NOMO-1 treated with dmso at 0.1 percent for 144 hours (cell line): ENCODE results near the gene TPP1.
A peak's percentile ranks its signal among the peaks of the same experiment; 100 is the strongest.

Experiments used
- DNase-seq: peaks from one replicate; lab custom pipeline; 2025; ENCODE audit not compliant: unreplicated experiment; lab: John Stamatoyannopoulos, UW

TPP1 gene

DNA sequence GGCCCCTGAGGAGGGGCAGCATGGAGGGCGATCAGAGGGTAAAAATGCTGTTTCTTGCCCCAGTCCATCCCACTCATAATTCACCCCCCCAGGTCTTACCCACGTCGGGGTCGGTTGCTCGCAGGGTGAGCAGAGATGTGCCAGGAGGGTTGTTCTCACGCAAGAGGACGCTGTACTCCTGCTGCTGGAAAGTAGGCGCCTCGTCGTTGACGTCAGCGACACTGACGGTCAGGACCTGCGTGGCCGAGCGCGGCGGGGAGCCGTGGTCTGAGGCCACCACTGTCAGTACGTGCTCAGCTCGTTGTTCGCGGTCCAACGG, 10.3 kb upstream of the TPP1 start:
- no peak for DNase-seq

DNA sequence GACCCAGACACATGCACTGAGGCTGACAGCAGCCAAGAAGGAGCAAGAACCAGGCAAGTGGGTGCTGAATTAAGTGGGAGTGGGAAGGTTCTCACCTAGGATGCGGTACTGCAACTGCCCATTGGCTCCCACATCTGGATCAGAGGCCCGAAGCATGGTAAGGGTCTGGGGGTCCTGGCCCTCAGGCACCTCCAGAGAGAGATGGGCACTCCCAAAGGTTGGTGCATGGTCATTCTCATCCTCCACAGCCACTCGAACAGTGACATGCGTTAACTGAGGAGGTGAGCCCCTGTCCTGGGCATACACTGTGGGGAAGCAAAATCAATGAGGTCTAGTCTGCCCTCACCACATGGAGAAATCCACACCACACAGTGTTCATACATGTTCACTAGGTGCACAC, 9.3 kb upstream of the TPP1 start:
- no peak for DNase-seq

DNA sequence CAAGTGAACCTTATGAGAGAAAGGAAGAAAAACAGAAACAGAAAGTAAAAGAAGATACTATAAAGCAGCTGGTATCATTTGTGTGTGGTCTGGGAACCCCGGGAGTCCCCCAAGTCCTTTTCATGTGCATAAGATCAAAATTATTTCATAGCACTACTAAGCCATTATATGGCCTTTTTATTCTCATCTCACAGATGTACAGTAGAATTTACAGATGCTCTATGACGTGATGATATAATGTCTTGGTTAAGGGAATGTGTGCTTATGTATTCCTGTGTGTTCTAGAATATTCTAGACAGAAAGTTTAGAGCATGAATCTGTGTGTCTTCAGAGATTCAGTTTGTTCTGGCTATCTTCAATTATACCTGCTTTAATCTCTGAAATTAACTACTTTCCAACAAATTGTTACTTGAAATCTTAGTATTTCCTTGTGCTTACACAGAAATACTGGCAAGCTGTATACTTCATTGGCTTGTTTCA, 8.6 kb upstream of the TPP1 start:
- DNase-seq: no peak

DNA sequence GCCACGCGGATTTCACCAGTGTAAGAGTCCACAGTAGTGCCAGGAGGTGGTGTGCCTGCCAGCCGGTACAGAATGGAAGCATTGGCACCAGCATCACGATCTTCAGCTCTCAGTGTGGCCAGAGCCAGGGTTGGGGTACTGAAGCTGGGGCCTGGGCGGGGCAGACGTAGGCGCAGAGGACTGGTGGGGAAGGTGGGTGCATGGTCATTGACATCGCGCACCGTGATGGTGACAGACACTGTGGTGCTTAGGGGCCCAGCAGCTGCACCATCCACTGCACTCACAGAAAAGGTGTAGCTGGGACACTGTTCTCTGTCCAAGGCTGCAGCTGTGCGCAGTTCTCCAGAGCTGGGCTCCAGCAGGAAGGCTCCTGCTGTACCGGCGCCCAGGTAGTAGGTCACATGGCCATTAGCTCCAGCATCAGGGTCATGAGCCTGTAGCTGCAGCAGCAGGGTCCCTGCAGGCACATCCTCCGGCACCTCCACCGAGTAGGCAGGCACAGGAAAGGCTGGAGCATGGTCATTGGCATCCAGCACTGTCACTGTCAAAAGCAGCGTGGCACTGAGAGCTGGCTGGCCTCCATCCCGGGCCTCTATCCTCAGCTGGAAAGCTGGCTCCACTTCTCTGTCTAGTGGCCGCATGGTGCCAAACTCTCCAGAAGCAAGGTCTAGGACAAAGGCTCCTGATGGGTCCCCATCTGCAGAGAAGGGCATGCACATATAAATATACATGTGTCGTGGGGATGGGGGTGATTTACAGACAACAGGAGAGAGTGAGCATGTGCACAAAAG, 7.9 kb upstream of the TPP1 start:
- DNase-seq: no peak

DNA sequence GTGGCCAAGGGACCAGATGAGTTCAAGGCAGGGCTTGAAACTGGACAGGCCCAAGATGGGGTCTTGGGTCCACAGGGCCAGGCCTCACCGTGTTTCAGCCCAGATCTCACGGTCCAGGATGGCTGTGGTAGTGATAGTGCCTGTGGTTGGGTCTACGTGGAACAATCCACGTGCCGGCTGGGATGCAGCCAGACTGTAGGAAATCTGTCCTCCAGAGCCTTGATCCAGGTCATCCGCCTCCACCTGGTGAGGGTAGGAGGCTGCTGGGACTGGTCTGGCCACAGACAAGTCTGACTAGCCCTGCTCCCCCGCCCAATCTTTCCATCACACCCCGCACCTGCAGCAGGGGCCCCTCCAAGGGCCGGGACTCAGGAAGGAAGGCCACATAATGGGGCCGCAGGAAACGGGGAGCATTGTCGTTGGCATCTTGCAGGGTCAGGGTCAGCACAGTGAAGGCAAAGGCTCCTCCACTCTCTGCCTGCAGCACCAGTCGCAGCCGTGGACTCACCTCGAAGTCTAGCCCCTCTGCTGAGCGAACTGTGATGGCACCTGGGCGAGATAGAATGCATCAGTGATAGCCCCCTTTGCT, 6.7 kb upstream of the TPP1 start:
- DNase-seq: no peak

DNA sequence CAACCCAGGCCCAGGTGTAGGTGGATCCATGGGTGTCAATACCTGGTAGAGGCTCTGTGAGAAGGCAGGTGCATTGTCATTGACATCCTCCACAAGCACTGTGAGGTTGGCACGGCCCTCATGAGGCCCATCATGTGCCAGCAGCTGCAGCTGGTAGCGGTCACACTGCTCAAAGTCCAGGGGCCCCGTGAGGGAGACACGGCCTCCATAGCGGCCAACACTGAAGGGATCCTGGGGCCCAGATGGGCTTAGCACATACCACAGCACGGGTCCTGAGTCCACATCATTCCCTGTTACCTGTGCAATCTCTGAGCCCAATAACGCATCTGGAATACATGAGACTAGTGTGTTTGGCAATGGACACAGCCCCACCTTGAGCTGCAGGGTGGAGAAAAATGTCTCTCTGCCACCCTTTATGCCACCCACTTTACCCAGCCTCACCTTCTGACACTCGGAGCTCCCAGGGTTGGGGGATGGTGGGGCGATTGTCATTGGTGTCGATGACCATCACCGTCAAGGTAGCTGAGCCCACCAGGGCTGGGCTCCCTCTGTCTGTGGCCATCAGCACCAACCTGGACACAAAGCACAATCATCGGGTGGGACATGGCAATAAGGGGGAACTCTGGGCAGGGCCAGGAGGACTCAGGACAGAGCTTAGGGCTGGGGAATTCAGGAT, 6.1 kb upstream of the TPP1 start:
- no peak for DNase-seq

DNA sequence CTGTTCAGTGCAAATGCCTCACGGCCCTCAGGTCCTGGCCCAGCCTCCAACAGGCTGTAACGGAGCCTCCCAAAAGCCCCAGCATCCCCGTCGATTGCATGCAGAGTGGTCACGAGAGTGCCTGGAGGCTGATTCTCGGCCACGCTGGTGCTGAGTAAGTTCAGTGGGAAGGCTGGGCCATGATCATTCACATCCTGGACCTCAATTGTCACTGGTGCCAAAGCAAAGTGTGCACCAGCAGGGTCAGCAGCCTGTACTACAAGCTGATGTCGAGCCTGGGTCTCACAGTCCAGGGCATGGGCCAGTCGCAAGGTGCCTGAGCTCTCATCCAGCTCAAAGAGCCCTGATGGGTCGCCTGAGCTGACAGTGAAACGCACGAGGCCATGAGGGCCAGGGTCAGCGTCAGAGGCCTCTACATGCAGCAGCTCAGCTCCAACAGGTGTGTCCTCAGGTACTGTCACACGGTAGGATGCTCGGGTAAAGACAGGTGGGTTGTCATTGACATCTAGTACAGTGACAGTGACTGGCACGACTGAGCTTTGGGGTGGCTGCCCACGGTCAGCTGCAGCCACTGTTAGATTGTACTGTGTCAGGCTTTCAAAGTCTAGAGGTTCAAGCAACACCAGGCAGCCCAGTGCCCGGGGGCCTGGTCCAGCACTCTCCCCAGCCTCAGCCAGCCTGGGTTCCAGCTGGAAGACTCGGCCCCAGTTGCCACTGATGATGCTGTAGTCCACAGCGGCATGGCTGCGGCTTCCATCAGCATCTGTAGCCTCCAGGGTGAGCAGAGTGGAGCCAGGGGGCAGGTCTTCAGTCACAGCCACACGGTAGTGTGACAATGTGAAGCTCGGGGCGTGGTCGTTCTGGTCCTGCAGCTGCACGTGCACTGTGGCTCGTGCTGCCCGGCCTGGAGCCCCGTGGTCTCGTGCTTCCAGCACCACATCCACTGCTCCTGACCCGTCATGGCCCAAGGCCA, 4.5 kb upstream of the TPP1 start:
- no peak for DNase-seq

DNA sequence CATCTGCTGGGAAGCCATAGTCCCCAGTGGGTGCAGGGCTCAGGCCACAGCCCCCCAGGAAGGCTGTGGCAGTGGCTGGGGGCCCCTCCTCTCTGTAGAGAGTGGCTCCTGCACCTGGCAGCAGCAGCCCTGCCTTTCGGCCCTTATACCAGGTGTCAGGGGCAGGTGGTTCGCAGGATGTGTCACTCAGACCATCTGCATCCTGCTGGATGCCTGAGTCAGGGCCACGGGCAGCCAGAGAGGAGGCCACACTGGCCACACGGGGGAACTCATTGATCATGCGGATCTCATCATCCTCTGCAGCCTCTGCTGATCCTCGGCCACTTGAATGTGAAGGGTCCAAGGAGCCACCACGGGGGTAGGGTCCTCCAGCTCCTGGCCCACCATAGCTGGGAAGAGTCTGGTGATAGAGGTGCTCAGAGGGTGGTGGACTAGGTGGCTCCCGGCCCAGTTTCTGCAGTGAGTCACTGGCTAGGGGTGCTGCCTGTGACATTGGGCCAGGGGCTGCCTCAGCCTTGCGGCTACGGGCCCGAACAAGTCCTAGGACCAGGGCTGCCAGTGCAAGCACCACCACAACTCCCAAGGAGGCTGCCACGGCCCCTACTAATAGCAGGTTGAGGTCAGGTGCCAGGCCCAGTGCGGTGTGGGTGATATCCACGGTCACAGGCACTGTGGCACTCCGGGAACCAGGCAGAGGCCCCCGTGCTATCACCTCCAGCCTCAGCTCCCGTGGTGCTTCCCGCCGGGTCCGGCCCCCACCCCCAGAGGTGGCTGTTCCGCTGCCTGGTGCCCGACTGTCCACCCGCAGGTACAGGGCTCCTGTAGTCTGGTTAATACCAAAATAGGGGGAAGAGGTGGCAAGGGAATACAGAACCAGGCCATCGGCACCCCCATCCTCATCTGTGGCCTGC, 3.3 kb upstream of the TPP1 start:
- no peak for DNase-seq

DNA sequence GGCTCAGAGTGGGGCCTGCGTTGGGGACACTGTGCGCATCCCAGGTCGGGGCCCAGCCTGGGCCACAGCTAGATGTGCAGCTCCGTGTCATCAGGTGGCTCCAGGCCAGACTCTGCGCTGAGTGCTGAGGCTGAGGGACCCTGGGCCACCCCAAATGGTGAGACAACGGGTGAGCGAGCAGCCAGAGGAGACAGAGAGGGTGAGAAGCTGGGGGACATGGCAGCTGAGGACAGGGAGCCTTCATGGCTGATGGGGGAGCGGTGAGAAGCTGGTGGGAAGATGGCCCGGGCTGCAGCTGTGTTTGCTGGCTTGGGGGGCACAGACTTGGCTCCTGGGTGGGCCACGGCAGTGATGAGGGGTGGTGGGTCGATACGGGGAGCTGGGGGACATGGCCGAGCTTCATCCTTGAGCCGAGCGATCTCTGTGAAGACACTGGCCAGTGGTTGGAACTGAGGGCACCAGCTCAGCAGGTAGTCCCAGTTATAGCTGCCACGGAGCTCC, 2.5 kb upstream of the TPP1 start:
- no peak for DNase-seq

DNA sequence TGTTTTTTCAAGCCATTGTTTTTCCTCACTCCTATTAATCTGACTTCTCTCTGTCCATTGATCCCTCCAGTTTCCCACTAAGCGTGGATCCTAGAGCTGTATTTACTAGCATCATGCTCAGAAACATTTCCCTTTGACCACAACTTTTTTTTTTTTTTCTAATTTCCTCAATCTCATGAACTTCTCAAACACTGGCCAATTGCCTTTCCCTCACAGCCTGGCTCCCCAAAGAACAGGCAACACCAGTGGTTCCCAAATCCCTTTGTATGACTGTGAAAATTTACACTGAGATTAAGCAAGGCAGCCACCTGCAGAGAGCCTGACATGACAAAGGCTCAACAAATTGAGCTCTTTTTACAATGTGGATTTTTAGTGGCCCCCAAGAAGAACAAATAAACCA, 1.4 kb upstream of the TPP1 start:
- no peak for DNase-seq

DNA sequence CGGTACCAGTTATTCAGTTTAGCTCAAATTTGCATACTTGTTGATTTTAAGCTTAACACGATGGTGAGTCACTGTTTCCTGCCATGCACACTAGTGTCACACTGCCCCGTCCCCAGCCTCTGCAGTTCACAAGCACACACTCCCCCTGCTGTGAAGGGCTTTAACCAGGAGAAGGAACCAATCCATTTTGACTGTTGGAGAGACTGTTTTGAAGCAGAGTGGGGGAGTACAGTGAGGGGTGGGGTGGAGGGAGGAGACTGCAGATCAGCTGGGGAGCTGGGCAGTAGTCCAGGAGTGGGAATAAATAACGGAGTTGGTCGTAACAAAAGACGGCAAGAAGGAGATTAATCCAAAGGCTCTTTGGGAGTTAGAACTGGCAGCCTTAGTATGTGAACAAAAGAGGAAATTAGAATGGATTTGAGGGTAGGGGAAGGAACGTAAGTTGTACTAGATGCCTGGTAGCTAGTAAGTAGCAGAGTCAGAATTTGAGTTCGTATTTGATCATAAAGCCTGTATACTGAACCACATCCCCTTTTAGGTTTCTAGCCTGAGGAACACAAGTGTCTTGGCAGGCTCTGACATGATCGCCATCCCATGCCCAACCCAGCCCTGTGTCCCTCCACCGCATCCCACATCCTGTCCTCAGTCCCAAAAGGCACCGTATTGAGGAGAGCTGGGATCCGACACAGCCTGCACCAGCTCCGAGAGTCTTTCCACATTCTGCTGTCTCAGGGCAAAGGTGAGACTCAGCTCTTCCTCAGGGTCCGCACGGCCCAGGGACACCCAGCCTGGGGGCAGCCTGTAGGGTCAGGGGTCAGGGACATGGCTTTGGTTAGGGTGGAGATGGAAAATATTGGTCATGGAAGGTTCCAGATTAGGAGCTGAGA, 862 bp downstream of the TPP1 start:
- peak; percentile 66 for DNase-seq

DNA sequence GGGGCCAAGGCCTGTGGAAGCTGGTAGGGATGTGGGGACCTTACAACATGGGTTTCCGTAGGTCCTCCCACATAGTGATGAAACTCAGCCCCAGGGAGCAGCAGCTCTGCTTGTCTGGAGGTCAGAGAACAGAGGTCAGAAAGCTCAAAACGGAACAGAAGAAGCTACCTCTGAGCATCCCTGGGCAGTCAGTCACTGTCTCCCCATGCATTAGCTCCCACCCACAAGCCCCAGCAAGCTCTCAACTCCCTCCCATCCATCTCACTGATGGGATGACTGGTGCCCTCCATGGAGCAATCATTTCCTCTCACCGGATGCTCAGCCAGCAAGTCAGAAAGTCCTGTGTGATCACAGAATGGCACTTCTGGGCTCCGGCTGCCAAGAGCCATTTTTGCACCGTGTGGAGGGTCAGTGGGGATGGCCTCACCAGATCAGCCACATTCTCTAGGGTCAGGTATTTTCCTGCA, 1.9 kb downstream of the TPP1 start:
- peak; percentile 7 for DNase-seq

DNA sequence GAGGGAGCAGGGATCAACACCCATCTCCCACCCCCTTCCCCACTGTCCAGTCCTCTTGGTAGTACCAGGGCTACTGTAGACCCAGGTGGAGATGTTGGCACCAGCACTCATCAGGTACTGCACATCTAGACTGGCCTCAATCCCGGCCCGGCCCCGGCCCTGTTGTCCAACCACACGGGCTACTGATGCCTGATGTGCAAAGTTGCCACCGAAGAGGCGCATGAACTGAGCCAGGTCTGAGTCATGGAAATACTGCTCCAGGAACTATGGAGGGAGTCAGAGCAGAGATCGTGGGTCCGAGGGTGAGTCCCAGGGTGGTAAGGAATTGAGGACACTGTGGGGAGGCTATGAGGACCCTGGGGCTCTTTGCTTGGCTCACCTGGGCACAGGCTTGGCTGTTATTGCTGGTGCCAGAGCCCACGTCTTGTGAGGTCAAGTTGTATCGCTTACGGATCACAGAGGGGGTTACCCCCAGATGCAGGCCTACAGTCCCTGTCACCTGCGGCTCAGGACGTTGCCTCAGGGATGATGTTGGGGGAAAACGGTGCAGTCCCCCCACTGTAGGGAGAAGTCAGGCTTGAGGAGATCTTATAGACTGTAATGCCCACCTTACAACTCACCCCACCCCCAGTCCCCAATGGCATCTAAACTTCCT, 2.5 kb downstream of the TPP1 start:
- no peak for DNase-seq

DNA sequence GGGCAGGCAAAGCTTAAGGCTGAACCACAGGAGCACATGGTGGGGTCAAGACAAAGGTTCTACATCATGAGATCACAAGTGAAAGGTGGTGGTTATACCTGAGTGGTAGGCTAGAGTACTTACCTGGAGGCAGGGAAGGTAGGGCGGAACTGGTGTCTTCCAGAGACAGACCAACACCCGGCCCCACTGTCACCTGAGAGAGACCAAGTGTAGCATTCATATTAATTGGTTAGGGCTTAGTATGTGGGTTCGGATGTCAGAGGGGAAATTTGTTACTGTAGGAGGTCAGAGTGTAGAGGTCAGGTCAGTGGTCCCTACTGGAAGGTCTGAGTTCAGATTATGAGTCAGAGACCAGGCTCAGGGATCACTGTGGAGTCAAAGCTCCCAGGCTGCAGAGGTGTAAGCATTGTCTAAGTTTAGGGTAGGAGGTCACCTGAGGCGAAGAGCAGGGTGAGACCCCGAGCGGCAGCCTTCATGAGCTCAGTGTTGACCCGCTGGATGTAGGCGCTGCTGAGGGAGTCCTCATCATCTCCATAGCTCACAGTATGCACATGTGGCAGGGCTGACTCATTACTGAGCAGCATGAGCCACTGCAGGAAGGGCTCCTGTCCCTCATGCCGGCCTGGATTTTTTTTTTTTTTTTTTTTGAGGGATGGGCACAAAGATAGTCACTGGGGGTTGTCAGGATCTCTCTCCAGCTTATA, 3.2 kb downstream of the TPP1 start:
- DNase-seq: no peak

DNA sequence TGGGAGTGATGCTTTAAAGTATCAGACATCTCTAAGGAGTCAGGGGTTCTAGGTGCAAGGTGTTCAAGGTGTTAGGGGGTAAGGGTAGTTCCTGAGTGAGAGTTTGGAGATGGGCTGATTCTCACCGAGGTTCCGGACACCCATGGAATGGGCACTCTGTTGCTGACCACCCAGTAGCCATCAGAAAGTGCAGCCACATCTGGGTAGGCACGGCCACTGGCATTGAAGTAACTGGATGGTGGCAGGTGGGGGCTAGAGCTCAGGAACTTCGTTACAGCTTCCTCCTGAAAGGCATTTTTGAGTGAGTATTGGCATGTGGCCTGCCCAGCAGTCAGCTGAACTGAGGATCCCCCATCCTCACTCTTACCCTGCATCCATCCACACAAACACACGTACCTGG, 4.2 kb downstream of the TPP1 start:
- DNase-seq: no peak

DNA sequence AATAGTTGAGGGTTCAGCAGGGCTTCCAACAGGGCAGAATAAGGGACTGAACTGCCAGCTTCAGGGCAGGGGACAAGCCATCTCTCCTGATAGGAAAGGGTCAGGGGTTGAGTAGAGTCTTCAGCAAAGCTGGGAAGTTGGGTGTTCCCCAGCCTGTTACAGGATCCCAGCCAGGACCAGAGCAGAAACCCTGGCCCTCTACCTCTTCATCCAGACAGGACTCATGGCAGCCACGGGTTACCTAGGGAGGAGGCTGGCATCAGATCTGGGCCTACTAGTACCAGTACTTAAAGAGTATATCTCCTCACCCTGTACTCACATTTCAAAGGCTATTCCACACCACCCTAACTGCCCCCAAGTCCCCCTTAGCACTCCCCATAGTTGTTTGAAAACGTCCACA, 4.8 kb downstream of the TPP1 start:
- no peak for DNase-seq

DNA sequence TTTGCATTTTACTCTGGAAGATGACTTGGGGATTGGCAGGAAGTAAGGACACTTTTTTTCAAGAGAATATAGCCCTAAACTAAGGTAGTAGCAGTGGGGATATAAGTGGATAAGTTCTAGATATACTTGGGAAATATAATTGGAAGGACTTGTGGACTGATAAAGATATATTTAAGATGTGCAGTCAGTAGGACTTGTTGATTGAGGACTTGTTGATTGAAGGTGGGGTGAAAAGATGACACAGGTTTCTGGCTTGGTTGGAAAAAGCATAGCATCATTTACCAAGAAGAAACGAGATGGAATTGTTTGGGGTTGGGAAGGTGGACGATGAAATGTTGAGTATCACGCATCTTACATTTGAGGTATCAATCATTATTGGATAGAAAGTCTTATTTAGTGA, 5.7 kb downstream of the TPP1 start:
- no peak for DNase-seq
